ENCODE data around the gene TRMT61B. TPM values are rescaled to one million over a fixed set of nuclear protein-coding genes. Genes with fewer than 3 reads are reported as not detected.

TRMT61B gene
- total RNA-seq, 2 donors from 2014 or later = 7.0 to 16.2 TPM

DNA sequence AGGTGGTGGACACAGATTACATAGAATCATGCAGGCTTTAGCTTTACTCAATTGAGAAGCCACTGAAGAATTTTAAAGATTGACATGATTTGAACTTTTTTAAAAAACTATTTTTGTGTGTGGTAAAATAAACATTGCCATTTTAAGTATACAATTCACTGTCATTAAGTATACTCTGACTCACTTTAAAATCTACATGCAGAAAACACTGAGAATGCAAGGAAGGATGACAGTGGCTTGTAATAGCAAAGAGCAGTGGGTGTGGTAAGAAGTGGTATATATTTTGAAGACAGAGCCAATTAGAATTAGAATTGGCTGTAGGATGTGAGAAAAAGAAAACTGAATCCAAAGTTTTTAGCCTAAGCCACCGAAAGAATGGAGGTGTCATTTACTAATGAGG lies 14.9 kb downstream of the TRMT61B start:
- no peak overlapping the region for H3K4me3 ChIP-seq
- H3K27me3 ChIP-seq = no peaks in the 10 kb centered on the region
- no peak for DNase-seq (ENCODE audit: low spot score)
- no peak overlapping the region for H3K27ac ChIP-seq
- H3K9me3 ChIP-seq = no peaks in the 10 kb centered on the region
- TF ChIP-seq, protein P1, sequence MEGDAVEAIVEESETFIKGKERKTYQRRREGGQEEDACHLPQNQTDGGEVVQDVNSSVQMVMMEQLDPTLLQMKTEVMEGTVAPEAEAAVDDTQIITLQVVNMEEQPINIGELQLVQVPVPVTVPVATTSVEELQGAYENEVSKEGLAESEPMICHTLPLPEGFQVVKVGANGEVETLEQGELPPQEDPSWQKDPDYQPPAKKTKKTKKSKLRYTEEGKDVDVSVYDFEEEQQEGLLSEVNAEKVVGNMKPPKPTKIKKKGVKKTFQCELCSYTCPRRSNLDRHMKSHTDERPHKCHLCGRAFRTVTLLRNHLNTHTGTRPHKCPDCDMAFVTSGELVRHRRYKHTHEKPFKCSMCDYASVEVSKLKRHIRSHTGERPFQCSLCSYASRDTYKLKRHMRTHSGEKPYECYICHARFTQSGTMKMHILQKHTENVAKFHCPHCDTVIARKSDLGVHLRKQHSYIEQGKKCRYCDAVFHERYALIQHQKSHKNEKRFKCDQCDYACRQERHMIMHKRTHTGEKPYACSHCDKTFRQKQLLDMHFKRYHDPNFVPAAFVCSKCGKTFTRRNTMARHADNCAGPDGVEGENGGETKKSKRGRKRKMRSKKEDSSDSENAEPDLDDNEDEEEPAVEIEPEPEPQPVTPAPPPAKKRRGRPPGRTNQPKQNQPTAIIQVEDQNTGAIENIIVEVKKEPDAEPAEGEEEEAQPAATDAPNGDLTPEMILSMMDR (IDR thresholded peaks at IDR 0.05) = no peak
- peaks cover 12% of the 10 kb centered on the region for H3K36me3 ChIP-seq
- H3K4me1 ChIP-seq = no peaks in the 10 kb centered on the region

DNA sequence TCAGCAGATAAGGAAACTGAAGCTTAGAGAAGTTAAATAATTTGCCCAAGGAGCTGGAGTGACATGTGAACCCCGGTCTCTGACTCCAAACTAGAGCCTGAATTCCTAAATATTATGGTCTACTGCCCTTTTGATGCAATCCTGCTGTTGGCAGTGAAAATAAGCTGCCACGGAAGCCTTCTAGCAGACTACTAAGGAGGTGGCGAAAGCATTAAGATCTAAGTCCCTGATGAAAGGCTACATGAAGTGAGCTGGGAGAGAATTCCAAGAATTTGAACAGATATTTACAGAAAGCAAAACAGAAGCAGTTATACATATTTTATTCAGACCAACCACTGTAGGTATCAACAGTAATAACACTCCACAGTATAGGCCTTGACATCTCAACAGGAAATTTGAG lies 28.1 kb downstream of the TRMT61B start:
- H3K9me3 ChIP-seq = no peaks in the 10 kb centered on the region
- no peaks in the 10 kb centered on the region for H3K4me1 ChIP-seq
- no peak overlapping the region for H3K4me3 ChIP-seq
- TF ChIP-seq, protein P1 (IDR thresholded peaks at IDR 0.05) = no peak
- no peak overlapping the region for H3K27ac ChIP-seq
- H3K36me3 ChIP-seq = no peaks in the 10 kb centered on the region
- no peak for DNase-seq (ENCODE audit: low spot score)
- no peaks in the 10 kb centered on the region for H3K27me3 ChIP-seq

DNA sequence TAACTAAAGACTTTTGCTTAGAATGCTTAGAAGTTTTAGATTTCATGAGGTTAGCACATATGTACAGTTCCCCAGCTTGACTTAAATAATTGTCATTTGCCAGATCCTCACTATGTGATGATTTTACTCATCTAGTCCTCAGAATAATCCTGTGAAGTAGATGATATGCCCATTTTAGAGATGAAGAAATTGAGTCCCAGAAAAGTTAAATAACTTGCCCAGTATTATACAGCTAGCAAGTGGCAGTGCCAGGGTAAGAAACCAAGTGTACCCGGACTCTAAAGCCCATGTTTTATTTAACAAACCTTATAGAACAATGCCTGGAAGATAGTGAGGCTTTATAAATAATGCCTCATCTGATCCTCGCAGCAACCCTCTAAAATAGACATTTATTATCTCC lies 31.1 kb downstream of the TRMT61B start:
- TF ChIP-seq, protein P1 (IDR thresholded peaks at IDR 0.05) = no peak

DNA sequence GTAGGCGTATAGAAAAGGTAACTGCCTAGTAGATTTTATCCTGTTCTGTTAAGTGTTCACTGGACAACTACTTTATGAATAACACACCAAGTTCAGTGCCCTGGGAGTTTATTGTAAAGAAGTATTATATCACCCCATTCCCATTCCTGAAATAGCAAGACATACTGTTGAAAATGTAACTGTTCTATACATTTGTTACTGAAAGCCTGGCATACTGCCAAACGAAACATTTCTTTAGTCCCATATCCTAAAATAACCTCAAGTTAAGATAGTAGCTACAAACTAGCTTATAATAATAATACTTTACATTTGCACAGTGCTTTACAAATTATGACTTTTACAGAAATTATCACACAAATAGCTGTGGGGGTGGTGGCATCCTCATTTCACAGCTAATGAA lies 34.3 kb downstream of the TRMT61B start:
- Histone ChIP-seq H3K4me1 (no peaks in the 10 kb centered on the region), H3K27ac (no peak overlapping the region), H3K27me3 (no peaks in the 10 kb centered on the region), H3K4me3 (no peak overlapping the region), H3K36me3 (no peaks in the 10 kb centered on the region), H3K9me3 (no peaks in the 10 kb centered on the region)
- TF ChIP-seq, protein P1 (IDR thresholded peaks at IDR 0.05) = no peak
- DNase-seq (ENCODE audit: low spot score) = no peak

More for the DNA sequence above, 31.1 kb downstream of the TRMT61B start:
- H3K27me3 ChIP-seq = no peaks in the 10 kb centered on the region
- no peak overlapping the region for H3K27ac ChIP-seq
- no peaks in the 10 kb centered on the region for H3K9me3 ChIP-seq
- no peak for DNase-seq (ENCODE audit: low spot score)
- no peak overlapping the region for H3K4me3 ChIP-seq
- no peaks in the 10 kb centered on the region for H3K36me3 ChIP-seq
- H3K4me1 ChIP-seq = no peaks in the 10 kb centered on the region

DNA sequence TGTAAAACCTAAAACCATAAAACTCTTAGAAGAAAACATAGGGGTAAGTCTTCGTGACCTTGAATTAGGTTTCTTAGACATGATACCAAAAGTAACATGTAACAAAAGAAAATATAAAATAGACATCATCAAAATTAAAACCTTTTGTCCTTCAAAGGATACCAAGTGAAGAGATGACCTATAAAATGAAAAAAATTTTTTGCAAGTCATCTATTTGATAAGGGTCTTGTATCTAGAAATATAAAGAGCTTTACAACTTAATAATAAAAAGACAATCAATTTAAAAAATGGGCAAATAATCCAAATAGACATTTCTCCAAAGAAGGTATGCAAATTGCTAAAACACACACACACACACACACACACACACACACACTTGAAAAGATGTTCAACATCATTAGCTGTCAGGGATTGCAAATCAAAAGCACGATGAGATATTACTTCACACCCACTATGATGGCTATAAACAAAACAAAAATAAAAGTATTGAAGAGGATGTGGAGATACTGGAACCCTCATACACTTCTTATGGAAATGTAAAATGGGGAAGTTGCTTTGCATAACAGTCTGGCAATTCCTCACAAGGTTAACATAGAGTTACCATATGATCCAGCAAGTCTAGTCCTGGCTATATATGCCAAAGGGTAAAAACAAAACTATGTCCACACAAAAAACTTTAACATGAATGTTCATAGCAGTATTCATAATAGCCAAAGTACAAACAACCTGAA lies 36.2 kb downstream of the TRMT61B start:
- H3K9me3 ChIP-seq = no peaks in the 10 kb centered on the region
- no peaks in the 10 kb centered on the region for H3K27me3 ChIP-seq
- DNase-seq (ENCODE audit: low spot score) = no peak
- H3K36me3 ChIP-seq = no peaks in the 10 kb centered on the region
- TF ChIP-seq, protein P1 (IDR thresholded peaks at IDR 0.05) = no peak
- no peaks in the 10 kb centered on the region for H3K4me1 ChIP-seq
- H3K4me3 ChIP-seq = no peak overlapping the region
- no peak overlapping the region for H3K27ac ChIP-seq

DNA sequence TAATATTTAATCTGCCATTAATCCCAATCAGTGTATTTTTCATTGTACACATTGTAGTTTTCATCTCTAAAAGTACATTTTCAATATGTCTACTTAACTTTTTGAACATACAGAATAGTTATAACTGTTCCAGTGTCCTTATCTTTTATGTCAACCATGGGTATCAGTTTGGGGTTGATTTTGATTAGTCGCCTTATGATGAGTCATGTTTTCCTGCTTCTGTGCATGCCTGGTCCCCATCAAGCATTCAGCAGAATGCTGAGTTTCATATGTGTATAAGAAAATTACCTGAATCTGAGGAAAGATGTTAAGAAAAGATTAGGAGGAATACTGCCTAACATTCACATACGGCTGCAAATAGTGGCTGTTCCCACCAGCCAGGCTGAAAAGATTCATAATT lies 41.7 kb downstream of the TRMT61B start:
- no peaks in the 10 kb centered on the region for H3K4me1 ChIP-seq
- H3K36me3 ChIP-seq = no peaks in the 10 kb centered on the region
- TF ChIP-seq, protein P1 (IDR thresholded peaks at IDR 0.05) = no peak
- DNase-seq (ENCODE audit: low spot score) = no peak
- H3K27ac ChIP-seq = no peak overlapping the region
- no peaks in the 10 kb centered on the region for H3K27me3 ChIP-seq
- H3K4me3 ChIP-seq = no peak overlapping the region
- H3K9me3 ChIP-seq = no peaks in the 10 kb centered on the region

All from right atrium auricular region (tissue), 2 donors.